H9 (cell line): ENCODE data around the gene ABCB6. TPM values are rescaled to one million over a fixed set of nuclear protein-coding genes. Genes with fewer than 3 reads are reported as not detected.

Experiments
- DNase-seq: peaks from one replicate; pipeline ENCODE4 v3.0.0-alpha.2; 2017
- H2AFZ ChIP-seq: one replicate; pipeline ENCODE4 v1.6.1; 2013; ENCODE audit warnings: mild to moderate bottlenecking, low read length, control low read depth, moderate library complexity
- H2AK5ac ChIP-seq: 2 replicates; pipeline ENCODE4 v1.6.1; 2013; ENCODE audit warnings: low read length, control low read depth, mixed read lengths; ENCODE audit not compliant: insufficient read length
- H2BK120ac ChIP-seq: one replicate; pipeline ENCODE4 v1.6.1; 2013; ENCODE audit warnings: low read depth, mild to moderate bottlenecking, low read length, control low read depth, inconsistent platforms; ENCODE audit not compliant: poor library complexity, severe bottlenecking
- H2BK12ac ChIP-seq: 2 replicates; pipeline ENCODE4 v1.6.1; 2013; ENCODE audit warnings: low read length, control low read depth, mixed read lengths, low read depth; ENCODE audit not compliant: insufficient read length
- H2BK15ac ChIP-seq: 2 replicates; pipeline ENCODE4 v1.6.1; 2013; ENCODE audit warnings: low read depth, low read length, control low read depth
- H2BK20ac ChIP-seq: one replicate; pipeline ENCODE4 v1.6.1; 2013; ENCODE audit warnings: low read depth, mild to moderate bottlenecking, low read length, control low read depth, inconsistent platforms; ENCODE audit not compliant: poor library complexity, severe bottlenecking
- H2BK5ac ChIP-seq: 2 replicates; pipeline ENCODE4 v1.6.1; 2013; ENCODE audit warnings: low read length, control low read depth, mixed read lengths; ENCODE audit not compliant: insufficient read length
- H3K14ac ChIP-seq: 2 replicates; pipeline ENCODE4 v1.6.1; 2013; ENCODE audit warnings: low read length, control low read depth; ENCODE audit not compliant: insufficient read depth
- H3K18ac ChIP-seq: 2 replicates; pipeline ENCODE4 v1.6.1; 2013; ENCODE audit warnings: low read depth, mild to moderate bottlenecking, mixed read lengths, low read length, control low read depth; ENCODE audit not compliant: insufficient read length
- H3K23ac ChIP-seq: 2 replicates; pipeline ENCODE4 v1.6.1; 2013; ENCODE audit warnings: low read length, control low read depth, mixed read lengths, low read depth; ENCODE audit not compliant: insufficient read length
- H3K23me2 ChIP-seq: 2 replicates; pipeline ENCODE4 v1.6.1; 2013; ENCODE audit warnings: low read depth, mild to moderate bottlenecking, mixed read lengths, low read length, control low read depth; ENCODE audit not compliant: insufficient read length, poor library complexity, severe bottlenecking
- H3K27ac ChIP-seq: 2 replicates; pipeline ENCODE4 v1.5.1; 2013; ENCODE audit warnings: low read length, control low read depth, mixed read lengths, low read depth; ENCODE audit not compliant: insufficient read length
- H3K27me3 ChIP-seq: 2 replicates; pipeline ENCODE4 v1.6.1; 2013; ENCODE audit warnings: low read length, control low read depth, inconsistent platforms; ENCODE audit not compliant: insufficient read depth
- H3K4ac ChIP-seq: 2 replicates; pipeline ENCODE4 v1.6.1; 2013; ENCODE audit warnings: low read depth, mild to moderate bottlenecking, control low read depth, inconsistent platforms, low read length, moderate library complexity
- H3K4me1 ChIP-seq: 2 replicates; pipeline ENCODE4 v1.6.1; 2013; ENCODE audit warnings: low read length, control low read depth, inconsistent platforms; ENCODE audit not compliant: insufficient read depth
- H3K4me2 ChIP-seq: 2 replicates; pipeline ENCODE4 v1.6.1; 2013; ENCODE audit warnings: low read length, control low read depth, mixed read lengths; ENCODE audit not compliant: insufficient read length, insufficient read depth
- H3K56ac ChIP-seq: 2 replicates; pipeline ENCODE4 v1.6.1; 2013; ENCODE audit warnings: low read depth, mild to moderate bottlenecking, mixed read lengths, low read length, control low read depth; ENCODE audit not compliant: insufficient read length
- H3K79me1 ChIP-seq: 2 replicates; pipeline ENCODE4 v1.6.1; 2013; ENCODE audit warnings: low read depth, mild to moderate bottlenecking, moderate library complexity, low read length, control low read depth, inconsistent platforms; ENCODE audit not compliant: insufficient read depth, poor library complexity, severe bottlenecking
- H3K79me2 ChIP-seq: 2 replicates; pipeline ENCODE4 v1.6.1; 2013; ENCODE audit warnings: low read length, control low read depth, inconsistent platforms; ENCODE audit not compliant: insufficient read depth
- H3K9ac ChIP-seq: 2 replicates; pipeline ENCODE4 v1.6.1; 2013; ENCODE audit warnings: low read length, control low read depth, mixed read lengths; ENCODE audit not compliant: insufficient read length; ENCODE audit errors: extremely low read depth
- H3K9me3 ChIP-seq: one replicate; pipeline ENCODE4 v1.6.1; 2013; ENCODE audit warnings: low read depth, low read length, inconsistent platforms; ENCODE audit not compliant: control insufficient read depth
- H3T11ph ChIP-seq: one replicate; pipeline ENCODE4 v1.6.1; 2013; ENCODE audit warnings: mild to moderate bottlenecking, low read length, control low read depth, inconsistent platforms
- H4K20me1 ChIP-seq: one replicate; pipeline ENCODE4 v1.6.1; 2013; ENCODE audit not compliant: control insufficient read depth, insufficient read length, insufficient read depth
- H4K5ac ChIP-seq: 2 replicates; pipeline ENCODE4 v1.6.1; 2013; ENCODE audit warnings: low read depth, mild to moderate bottlenecking, mixed read lengths, low read length, control low read depth; ENCODE audit not compliant: insufficient read length
- H4K8ac ChIP-seq: replicated peaks from 2 replicates; pipeline ENCODE4 v1.6.1; 2013; ENCODE audit warnings: low read length, control low read depth, mixed read lengths, low read depth; ENCODE audit not compliant: insufficient read length
- H4K91ac ChIP-seq: 2 replicates; pipeline ENCODE4 v1.6.1; 2013; ENCODE audit warnings: low read depth, mild to moderate bottlenecking, moderate library complexity, mixed read lengths, low read length, control low read depth; ENCODE audit not compliant: insufficient read length
- H3K27ac Mint-ChIP-seq, 3 experiments: 2 replicates in 2 of 3; 3 replicates in 1 of 3; pipeline ENCODE4 v1.8.0; 2020 to 2021; ENCODE audit warnings: mixed read lengths in 3 of 3, mild to moderate bottlenecking in 1 of 3, moderate library complexity in 1 of 3
- H3K27me3 Mint-ChIP-seq: 2 replicates; pipeline ENCODE4 v1.8.0; 2021; ENCODE audit warnings: low read depth, mild to moderate bottlenecking, moderate library complexity, mixed read lengths
- H3K36me3 Mint-ChIP-seq, 3 experiments: 2 replicates in 2 of 3; 3 replicates in 1 of 3; pipeline ENCODE4 v1.8.0; 2020 to 2021; ENCODE audit warnings: low read depth in 3 of 3, mixed read lengths in 3 of 3; ENCODE audit not compliant: insufficient read depth in 1 of 3
- H3K4me1 Mint-ChIP-seq, 2 experiments: 2 replicates each; pipeline ENCODE4 v1.8.0; 2020; ENCODE audit warnings: mixed read lengths in 2 of 2
- H3K4me3 Mint-ChIP-seq, 2 experiments: 2 replicates in 1 of 2; 3 replicates in 1 of 2; pipeline ENCODE4 v1.8.0; 2020 to 2021; ENCODE audit warnings: mild to moderate bottlenecking in 2 of 2, mixed read lengths in 2 of 2, moderate library complexity in 1 of 2
- H3K9me3 Mint-ChIP-seq, 2 experiments: 2 replicates in 1 of 2; 3 replicates in 1 of 2; pipeline ENCODE4 v1.8.0; 2020; ENCODE audit warnings: mild to moderate bottlenecking in 2 of 2, mixed read lengths in 2 of 2, moderate library complexity in 1 of 2
- CTCF ChIP-seq: fragments of 200-600 bp; sonication (generic); conservative IDR thresholded peaks from 3 replicates; pipeline ENCODE4 v1.8.0; 2021; ENCODE audit warnings: antibody characterized with exemption, mild to moderate bottlenecking
- WGBS: extraction: QIAGEN DNeasy Blood & Tissue Kit; methylation state at CpG from one replicate; pipeline ENCODE4 v1.1.7; 2013; ENCODE audit warnings: missing lambda C conversion rate, low lambda C conversion rate, mixed read lengths; ENCODE audit not compliant: insufficient read length; ENCODE audit errors: extremely low coverage; 5-methylcytosine and 5-hydroxymethylcytosine counted together
- total RNA-seq: library from RNA; stranded (reverse); gene quantifications from 2 replicates; pipeline ENCODE4 v1.2.1, GENCODE V29; 2021

The ABCB6 gene
- total RNA-seq, 1 experiment from 2014 or later = 46.4 TPM

GRCh38 chr2:219266232-219266631, 47.5 kb upstream of the ABCB6 start:
- Histone ChIP-seq H3K79me2 (no peaks in the 10 kb centered on the region), H4K8ac (no peak overlapping the region), H3K4me2 (no peak overlapping the region), H4K91ac (no peak overlapping the region), H2AFZ (no peak overlapping the region), H3K23ac (no peak overlapping the region), H3K23me2 (peaks cover 3% of the 10 kb centered on the region), H2BK12ac (no peak overlapping the region), H2BK120ac (no peak overlapping the region), H3K18ac (no peak overlapping the region), H3K27ac (no peak overlapping the region), H3K9ac (no peak overlapping the region), H2BK20ac (no peak overlapping the region), H3K14ac (no peak overlapping the region), H2BK15ac (no peak overlapping the region), H3K4me1 (no peaks in the 10 kb centered on the region), H3K9me3 (no peaks in the 10 kb centered on the region), H3K79me1 (no peaks in the 10 kb centered on the region), H2BK5ac (no peak overlapping the region), H2AK5ac (no peak overlapping the region), H4K5ac (no peak overlapping the region), H3K56ac (no peak overlapping the region), H3T11ph (no peak overlapping the region), H3K27me3 (no peaks in the 10 kb centered on the region), H4K20me1 (no peaks in the 10 kb centered on the region), H3K4ac (no peak overlapping the region)
- Mint-ChIP-seq H3K27me3 (peaks cover 49% of the 10 kb centered on the region), H3K4me3 (no peak overlapping the region), H3K4me1 (peaks cover 2 to 5% of the 10 kb centered on the region in 2 experiments; a peak in 2 of 4 replicates), H3K36me3 (no peaks in the 10 kb centered on the region), H3K9me3 (no peaks in the 10 kb centered on the region), H3K27ac (no peak overlapping the region)
- WGBS = no CpG with 5 or more reads among the region's 5 CpGs
- DNase-seq = no peak
- TF ChIP-seq CTCF = no peak
